SJSA1 (cell line): Measurements from ENCODE around the gene PRR12. TPM values are rescaled to one million over a fixed set of nuclear protein-coding genes. Genes with fewer than 3 reads are reported as not detected.

Experiments
- DNase-seq, 2 experiments: peaks; one replicate each; pipeline ENCODE4 v3.0.0-alpha.2; 2015 to 2020; ENCODE audit warnings: low spot score in 2 of 2, low read depth in 1 of 2
- H3K27ac ChIP-seq: fragments of 250-450 bp; sonication (Bioruptor Pico); 2 replicates; pipeline ENCODE4 v1.5.1; 2020; ENCODE audit warnings: mild to moderate bottlenecking, moderate library complexity
- H3K27me3 ChIP-seq: fragments of 250-450 bp; sonication (Bioruptor Pico); replicated peaks from 2 replicates; pipeline ENCODE4 v1.5.1; 2020; ENCODE audit warnings: mild to moderate bottlenecking, moderate library complexity
- H3K36me3 ChIP-seq: fragments of 250-450 bp; sonication (Bioruptor Pico); 2 replicates; pipeline ENCODE4 v1.5.1; 2020; ENCODE audit warnings: mild to moderate bottlenecking
- H3K4me1 ChIP-seq: fragments of 250-450 bp; sonication (Bioruptor Pico); replicated peaks from 2 replicates; pipeline ENCODE4 v1.6.1; 2021; ENCODE audit warnings: mild to moderate bottlenecking
- H3K4me3 ChIP-seq: fragments of 250-450 bp; sonication (Bioruptor Pico); 2 replicates; pipeline ENCODE4 v1.5.1; 2020; ENCODE audit warnings: mild to moderate bottlenecking
- H3K9me3 ChIP-seq: fragments of 250-450 bp; sonication (Bioruptor Pico); replicated peaks from 2 replicates; pipeline ENCODE4 v1.5.1; 2020; ENCODE audit warnings: mild to moderate bottlenecking
- total RNA-seq: library from RNA; depleted of rRNA; stranded (reverse); fragments of >200 nt; shearing (Covaris generic); gene quantifications from 2 replicates; pipeline ENCODE4 v1.2.3, GENCODE V29; 2014; rRNA removed

Gene PRR12
- total RNA-seq, 1 experiment from 2014 or later: 2.6 TPM

DNA sequence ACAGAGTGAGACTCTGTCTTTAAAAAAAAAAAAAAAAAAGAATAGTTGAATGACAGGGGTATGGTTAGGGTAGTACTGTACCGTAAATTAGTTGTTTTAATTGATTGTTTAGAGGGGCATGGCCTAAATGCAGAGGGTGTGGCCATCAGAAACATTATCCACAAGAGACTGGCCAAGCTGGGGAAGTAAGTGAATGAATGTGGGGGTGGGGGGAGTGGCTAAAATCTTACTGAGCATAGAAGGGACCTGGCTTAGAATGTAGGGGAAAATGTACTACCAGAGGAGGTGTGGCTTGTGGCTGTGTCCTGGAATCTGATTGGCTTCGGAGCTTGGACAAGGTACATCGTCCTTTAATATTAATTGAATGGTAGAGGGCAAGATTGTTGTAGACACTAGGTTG lies 78.5 kb downstream of the PRR12 start:
- Histone ChIP-seq H3K27ac (no peak overlapping the region), H3K4me3 (no peak overlapping the region), H3K4me1 (peaks cover 19% of the 10 kb centered on the region), H3K27me3 (no peaks in the 10 kb centered on the region), H3K9me3 (no peaks in the 10 kb centered on the region), H3K36me3 (peaks cover 43% of the 10 kb centered on the region)
- DNase-seq: no peak

GRCh38 chr19:49672131-49672919 lies 81.3 kb downstream of the PRR12 start:
- Histone ChIP-seq H3K27ac (no peak overlapping the region), H3K36me3 (peaks cover 37% of the 10 kb centered on the region), H3K4me3 (no peak overlapping the region), H3K27me3 (no peaks in the 10 kb centered on the region), H3K9me3 (no peaks in the 10 kb centered on the region), H3K4me1 (peaks cover 13% of the 10 kb centered on the region)
- peak; percentile 67 to 81 for DNase-seq

Other genes with a start within 250 kb of the PRR12 start
- gene TEAD2, start 228.8 kb upstream of the PRR12 start, total RNA-seq: 27.7 and 33.7 TPM in 2 replicates
- gene DKKL1, start 227.3 kb upstream of the PRR12 start, total RNA-seq: 0.13 and 0.75 TPM in 2 replicates
- gene KASH5, start 202.9 kb upstream of the PRR12 start, total RNA-seq: not detected in 2 replicates
- gene PTH2, start 167.7 kb upstream of the PRR12 start, total RNA-seq: not detected in 2 replicates
- gene GFY, start 165.8 kb upstream of the PRR12 start, total RNA-seq: not detected in 2 replicates
- not detected in 2 replicates for gene SLC17A7, start 149.7 kb upstream of the PRR12 start, total RNA-seq
- 78.2 and 111 TPM in 2 replicates for gene PIH1D1, start 139.4 kb upstream of the PRR12 start, total RNA-seq
- gene ALDH16A1, start 138.0 kb upstream of the PRR12 start, total RNA-seq: 37.5 and 52.9 TPM in 2 replicates
- gene FLT3LG, start 117.0 kb upstream of the PRR12 start, total RNA-seq: 0.95 TPM in 1 of 2 replicates, not detected in the other
- 1,714 and 2,572 TPM in 2 replicates for gene RPL13A, start 103.6 kb upstream of the PRR12 start, total RNA-seq
- 2,318 and 2,803 TPM in 2 replicates for gene RPS11, start 94.7 kb upstream of the PRR12 start, total RNA-seq
- 11.8 and 21.5 TPM in 2 replicates for gene FCGRT, start 78.5 kb upstream of the PRR12 start, total RNA-seq
- gene RCN3, start 63.2 kb upstream of the PRR12 start, total RNA-seq: 55.5 and 61.2 TPM in 2 replicates
- gene NOSIP, start 10.6 kb upstream of the PRR12 start, total RNA-seq: 129 and 140 TPM in 2 replicates
- not detected in 2 replicates for gene PRRG2, start 9.9 kb upstream of the PRR12 start, total RNA-seq
- gene RRAS, start 49.0 kb downstream of the PRR12 start, total RNA-seq: 8.1 and 30.6 TPM in 2 replicates
- 23.2 and 27.3 TPM in 2 replicates for gene SCAF1, start 51.0 kb downstream of the PRR12 start, total RNA-seq
- 56.9 and 61.4 TPM in 2 replicates for gene IRF3, start 74.7 kb downstream of the PRR12 start, total RNA-seq
- 9.5 and 16.2 TPM in 2 replicates for gene BCL2L12, start 74.8 kb downstream of the PRR12 start, total RNA-seq
- gene PRMT1, start 86.1 kb downstream of the PRR12 start, total RNA-seq: 208 and 421 TPM in 2 replicates
- gene ADM5, start 98.4 kb downstream of the PRR12 start, total RNA-seq: 0.58 TPM in 1 of 2 replicates, not detected in the other
- 0.05 TPM in 1 of 2 replicates, not detected in the other for gene CPT1C, start 99.9 kb downstream of the PRR12 start, total RNA-seq
- gene TSKS, start 172.1 kb downstream of the PRR12 start, total RNA-seq: not detected in 2 replicates
- gene AP2A1, start 175.8 kb downstream of the PRR12 start, total RNA-seq: 87.8 and 103 TPM in 2 replicates
- gene FUZ, start 222.1 kb downstream of the PRR12 start, total RNA-seq: 3.4 and 10.0 TPM in 2 replicates
- gene MED25, start 227.1 kb downstream of the PRR12 start, total RNA-seq: 13.2 and 14.6 TPM in 2 replicates